OCI-LY7 (cell line): ENCODE data around the gene KLHL26. TPM values are rescaled to one million over a fixed set of nuclear protein-coding genes. Genes with fewer than 3 reads are reported as not detected.

ENCODE experiments used
- BruUV-seq: library from RNA; stranded (reverse); fragments of 400-500 nt; replicated peaks from 2 replicates; lab custom pipeline; 2021; lab: Mats Ljungman, UMichigan
- CTCF ChIA-PET: fragments of 300-600 bp; sonication (Branson Sonifier 250); formaldehyde crosslinking; loops from one replicate; lab custom pipeline; 2022; ENCODE audit warnings: antibody characterized with exemption; ENCODE audit not compliant: unreplicated experiment; lab: Charles Lee
- POLR2A ChIA-PET: fragments of 300-600 bp; sonication (Branson Sonifier 250); formaldehyde crosslinking; loops from one replicate; lab custom pipeline; 2022; ENCODE audit warnings: antibody characterized with exemption; lab: Charles Lee
- DNase-seq: peaks from one replicate; pipeline ENCODE4 v3.0.0-alpha.2; 2015; ENCODE audit warnings: low spot score
- H2AFZ ChIP-seq: fragments of 200-600 bp; sonication (generic), shearing (Covaris generic); 2 replicates; pipeline ENCODE4 v1.6.1; 2014; ENCODE audit warnings: mild to moderate bottlenecking, antibody characterized with exemption, low read length, moderate library complexity
- H3K27ac ChIP-seq: fragments of 200-600 bp; sonication (generic); 2 replicates; pipeline ENCODE4 v1.5.1; 2014; ENCODE audit warnings: mixed run types, low read depth, mild to moderate bottlenecking, moderate library complexity, low read length, inconsistent platforms; ENCODE audit not compliant: poor library complexity, severe bottlenecking
- H3K36me3 ChIP-seq: fragments of 200-600 bp; sonication (generic); 2 replicates; pipeline ENCODE4 v1.6.1; 2014; ENCODE audit warnings: mild to moderate bottlenecking, antibody characterized with exemption, low read length, moderate library complexity, mixed read lengths; ENCODE audit not compliant: insufficient read depth
- H3K4me1 ChIP-seq: fragments of 200-600 bp; sonication (generic); 2 replicates; pipeline ENCODE4 v1.5.1; 2014; ENCODE audit warnings: mild to moderate bottlenecking, low read length; ENCODE audit not compliant: insufficient read depth, poor library complexity, severe bottlenecking
- H3K4me2 ChIP-seq: fragments of 200-600 bp; sonication (generic); 2 replicates; pipeline ENCODE4 v1.6.1; 2014; ENCODE audit warnings: mild to moderate bottlenecking, low read length
- H3K4me3 ChIP-seq: fragments of 200-600 bp; sonication (generic); 2 replicates; pipeline ENCODE4 v1.5.1; 2014; ENCODE audit warnings: mild to moderate bottlenecking, low read depth, low read length; ENCODE audit not compliant: poor library complexity, severe bottlenecking
- H3K79me2 ChIP-seq: fragments of 200-600 bp; sonication (generic); 2 replicates; pipeline ENCODE4 v1.6.1; 2016; ENCODE audit warnings: low read depth, mild to moderate bottlenecking, low read length, moderate library complexity, mixed read lengths; ENCODE audit not compliant: insufficient read depth
- H3K9me2 ChIP-seq: fragments of 200-600 bp; sonication (generic); 2 replicates; pipeline ENCODE4 v1.6.1; 2016; ENCODE audit warnings: mild to moderate bottlenecking, low read length, mixed read lengths; ENCODE audit not compliant: insufficient read depth
- H3K9me3 ChIP-seq: fragments of 200-600 bp; sonication (generic); 2 replicates; pipeline ENCODE4 v1.6.1; 2014; ENCODE audit warnings: mild to moderate bottlenecking, mixed run types, low read length, mixed read lengths
- H4K20me1 ChIP-seq: fragments of 200-600 bp; sonication (generic); 2 replicates; pipeline ENCODE4 v1.6.1; 2014; ENCODE audit warnings: mild to moderate bottlenecking, antibody characterized with exemption, low read length, moderate library complexity, mixed read lengths; ENCODE audit not compliant: insufficient read depth
- CTCF ChIP-seq: fragments of 200-600 bp; sonication (generic); conservative IDR thresholded peaks from 2 replicates; pipeline ENCODE4 v1.5.1; 2014; ENCODE audit warnings: mild to moderate bottlenecking, antibody characterized with exemption, low read length, moderate library complexity, mixed read lengths
- EZH2phosphoT487 ChIP-seq: fragments of 200-600 bp; sonication (generic); IDR thresholded peaks from 2 replicates; pipeline ENCODE4 v1.6.1; 2018; ENCODE audit warnings: low read depth, borderline replicate concordance, mild to moderate bottlenecking, mixed run types, antibody characterized with exemption, low read length, moderate library complexity, mixed read lengths
- intact Hi-C: fragments of 100-400 bp; cut with micrococcal nuclease; formaldehyde crosslinking; loops from one replicate; pipeline ENCODE4 v1.10.0; 2022; ENCODE audit not compliant: unreplicated experiment
- total RNA-seq, 2 experiments: library from RNA; depleted of rRNA in 1 of 2; stranded (reverse); fragments of >200 nt in 1 of 2; shearing (Covaris generic) in 1 of 2; gene quantifications; 2 replicates each; pipeline ENCODE4 v1.2.3, GENCODE V29; 2014 to 2022

The KLHL26 gene
- total RNA-seq, 2 experiments from 2014 or later = 1.0 to 8.9 TPM

- no TSS peak for BruUV-seq
- Histone ChIP-seq H3K4me3 (peak overlapping the region; percentile 73), H3K79me2 (no peaks in the 10 kb centered on the region), H2AFZ (peak overlapping the region; percentile 62), H3K4me1 (peaks cover 19% of the 10 kb centered on the region), H3K9me2 (no peaks in the 10 kb centered on the region), H3K9me3 (no peaks in the 10 kb centered on the region), H3K4me2 (peak overlapping the region; percentile 73), H3K36me3 (no peaks in the 10 kb centered on the region), H3K27ac (peak overlapping the region; percentile 17), H4K20me1 (no peaks in the 10 kb centered on the region)
- POLR2A ChIA-PET = no interaction called here
- DNase-seq = peak; percentile 95
- TF ChIP-seq EZH2phosphoT487 (no peak), CTCF (no peak)
- intact Hi-C loops = loop anchor here (2.0 kb wide), 1 partner anchor 48 kb away; the partner anchor contains the start of gene REX1BD
- CTCF ChIA-PET = no interaction called here
Observed at GRCh38 chr19:18636183-18636968, 452 bp upstream of the KLHL26 start.

- Histone ChIP-seq H3K79me2 (no peaks in the 10 kb centered on the region), H3K9me2 (no peaks in the 10 kb centered on the region), H3K4me1 (peaks cover 19% of the 10 kb centered on the region), H3K4me3 (peak overlapping the region; percentile 73), H3K4me2 (peak overlapping the region; percentile 73), H3K36me3 (no peaks in the 10 kb centered on the region), H2AFZ (no peak overlapping the region), H3K27ac (no peak overlapping the region), H4K20me1 (no peaks in the 10 kb centered on the region), H3K9me3 (no peaks in the 10 kb centered on the region)
- TF ChIP-seq CTCF (no peak), EZH2phosphoT487 (no peak)
- no TSS peak for BruUV-seq
- POLR2A ChIA-PET = no interaction called here
- intact Hi-C loops = loop anchor here (2.0 kb wide), 1 partner anchor 49 kb away; the partner anchor contains the start of gene REX1BD
- no peak for DNase-seq
- CTCF ChIA-PET = no interaction called here
Observed at GRCh38 chr19:18637673-18638630, 1.1 kb downstream of the KLHL26 start.
